ENCODE results near the gene NKAIN2.

Gene NKAIN2

GRCh38 chr6:124355146-124355545 lies 551.5 kb downstream of the NKAIN2 start:
- H3K27ac ChIP-seq: no peak overlapping the region
- no peak for TF ChIP-seq ZFX (IDR thresholded peaks at IDR 0.05)

DNA sequence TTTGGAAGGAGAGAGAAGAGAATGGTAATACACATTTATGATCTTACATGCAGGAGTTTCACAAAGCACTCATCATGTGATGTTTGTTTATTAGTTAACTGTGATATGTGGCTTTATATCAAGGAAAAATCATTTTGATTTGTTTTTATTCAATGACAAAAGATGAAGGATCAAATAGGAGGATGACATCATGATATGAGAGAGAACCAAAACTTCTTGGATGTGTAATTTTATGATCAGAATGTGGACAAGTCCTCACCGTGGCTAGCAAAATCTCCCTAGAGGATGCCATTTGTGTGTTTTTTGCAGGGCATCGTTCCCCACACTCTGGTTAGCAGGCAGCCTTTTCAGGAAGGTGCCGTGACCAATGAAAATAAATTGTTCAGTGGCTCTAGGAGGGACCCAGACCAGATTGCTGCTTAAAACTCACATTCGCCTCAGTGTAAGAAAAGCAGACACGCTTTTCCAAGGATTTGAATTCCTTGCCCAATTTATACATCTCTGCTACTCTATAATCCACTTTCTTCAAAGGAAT lies 552.7 kb downstream of the NKAIN2 start:
- H3K27ac ChIP-seq: no peak overlapping the region
- no peak for TF ChIP-seq ZFX (IDR thresholded peaks at IDR 0.05)
- TF ChIP-seq CTCF (conservative IDR thresholded peaks at IDR 0.05): no peak

GRCh38 chr6:124356811-124357210 lies 553.1 kb downstream of the NKAIN2 start:
- TF ChIP-seq CTCF (conservative IDR thresholded peaks at IDR 0.05) (no peak), ZFX (IDR thresholded peaks at IDR 0.05) (no peak)
- H3K27ac ChIP-seq: no peak overlapping the region

- H3K27ac ChIP-seq: no peak overlapping the region
- TF ChIP-seq CTCF (conservative IDR thresholded peaks at IDR 0.05) (no peak), ZFX (IDR thresholded peaks at IDR 0.05) (no peak)
These were observed 564.5 kb downstream of the NKAIN2 start for GRCh38 chr6:124368131-124368530.

DNA sequence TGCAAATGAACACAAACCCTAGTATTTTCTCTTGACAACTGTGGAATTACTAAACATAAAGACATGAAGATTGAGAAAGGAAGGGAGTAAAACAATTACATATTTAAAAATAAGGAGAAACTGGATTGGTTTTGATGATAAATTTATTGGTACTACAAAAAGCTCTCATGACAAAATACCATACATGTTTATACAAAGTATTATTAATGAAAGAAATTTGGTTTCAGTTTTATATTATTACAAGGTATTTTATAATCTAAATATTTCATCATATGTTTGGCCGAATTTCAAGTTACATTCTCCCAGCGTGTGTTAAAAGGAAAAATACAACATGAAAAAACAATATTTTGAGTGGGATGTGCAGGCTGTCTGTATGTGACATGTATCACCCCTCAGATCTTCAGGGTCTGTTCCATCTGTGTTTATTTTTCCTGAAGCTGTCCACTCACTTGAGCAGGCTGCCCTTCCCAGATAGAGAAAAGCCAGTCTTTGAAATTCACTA lies 568.4 kb downstream of the NKAIN2 start:
- H3K27ac ChIP-seq: no peak overlapping the region
- no peak for TF ChIP-seq CTCF (conservative IDR thresholded peaks at IDR 0.05)

- no peak for TF ChIP-seq ZFX (IDR thresholded peaks at IDR 0.05)
- no peak for TF ChIP-seq CTCF (conservative IDR thresholded peaks at IDR 0.05)
- no peak overlapping the region for H3K27ac ChIP-seq
These were observed 569.7 kb downstream of the NKAIN2 start for GRCh38 chr6:124373386-124373785.

- TF ChIP-seq ZFX (IDR thresholded peaks at IDR 0.05) (no peak), CTCF (conservative IDR thresholded peaks at IDR 0.05) (peak; percentile 27)
- no peak overlapping the region for H3K27ac ChIP-seq
These were observed 585.5 kb downstream of the NKAIN2 start for GRCh38 chr6:124389127-124389526.

DNA sequence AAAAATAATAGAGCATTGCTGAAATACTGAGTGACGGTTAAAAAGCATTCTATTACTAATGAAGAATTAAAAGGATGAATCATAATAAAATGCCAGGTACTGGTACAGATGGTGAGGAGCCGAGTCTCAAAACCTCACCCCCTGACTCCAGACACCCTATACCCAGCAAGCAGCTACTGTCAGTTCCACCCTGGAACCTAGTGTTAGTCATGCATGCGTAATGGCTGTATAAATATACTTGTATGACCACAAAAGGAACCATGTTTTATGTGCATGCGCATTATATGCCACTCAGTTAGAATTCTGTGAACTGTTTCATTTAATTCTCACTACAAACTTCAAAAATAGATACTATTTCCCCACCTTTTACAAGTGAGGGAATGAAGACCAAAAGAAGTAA lies 589.9 kb downstream of the NKAIN2 start:
- TF ChIP-seq ZFX (IDR thresholded peaks at IDR 0.05) (no peak), CTCF (conservative IDR thresholded peaks at IDR 0.05) (no peak)

More for the DNA sequence above, 589.9 kb downstream of the NKAIN2 start:
- no peak overlapping the region for H3K27ac ChIP-seq

Measured in C4-2B (cell line).